Measurements from ENCODE around the gene ASCC2.
"Not testable (repeated sequence)": the region's sequence is repeated elsewhere in the genome, so short reads cannot be mapped to it uniquely, and the experiment has no call there.

ASCC2 gene

DNA sequence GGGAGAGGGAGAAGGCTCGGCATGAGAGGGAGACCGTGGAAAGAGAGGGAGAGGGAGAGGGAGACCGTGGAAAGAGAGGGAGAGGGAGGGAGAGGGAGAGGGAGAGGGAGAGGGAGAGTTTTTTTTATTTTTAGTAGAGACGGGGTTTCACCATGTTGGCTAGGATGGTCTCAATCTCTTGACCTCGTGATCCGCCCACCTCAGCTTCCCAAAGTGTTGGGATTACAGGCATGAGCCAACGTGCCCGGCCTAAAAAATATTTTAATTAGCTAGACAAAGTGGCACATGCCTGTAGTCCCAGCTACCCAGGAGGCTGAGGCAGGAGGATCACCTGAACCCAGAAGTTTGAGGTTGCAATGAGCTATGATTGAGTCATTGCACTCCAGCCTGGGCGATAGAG lies 21.0 kb upstream of the ASCC2 start:
- DNase-seq; intact Hi-C loops (cut with DNase I): not testable (repeated sequence)

DNA sequence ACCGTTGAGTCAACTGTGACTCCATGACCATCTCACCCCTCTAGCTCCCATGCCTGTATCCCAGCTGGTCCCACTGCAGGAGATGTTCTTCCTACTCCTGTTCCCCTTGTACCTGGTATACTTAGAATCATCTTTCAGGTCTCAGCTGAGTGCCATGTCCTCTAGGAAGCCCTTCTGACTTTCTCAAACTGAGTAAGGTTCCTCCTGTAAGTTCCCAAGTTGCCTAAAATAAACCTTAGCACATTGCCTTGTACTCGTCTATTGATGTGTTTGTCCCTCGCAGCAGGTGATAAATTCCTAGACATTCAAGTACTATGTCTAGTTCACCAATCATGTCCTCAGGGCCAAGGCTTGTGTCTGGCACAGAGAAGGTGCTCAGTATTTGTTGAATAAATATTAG lies 18.4 kb upstream of the ASCC2 start:
- intact Hi-C loops (cut with DNase I): no loop called here
- DNase-seq: no peak

DNA sequence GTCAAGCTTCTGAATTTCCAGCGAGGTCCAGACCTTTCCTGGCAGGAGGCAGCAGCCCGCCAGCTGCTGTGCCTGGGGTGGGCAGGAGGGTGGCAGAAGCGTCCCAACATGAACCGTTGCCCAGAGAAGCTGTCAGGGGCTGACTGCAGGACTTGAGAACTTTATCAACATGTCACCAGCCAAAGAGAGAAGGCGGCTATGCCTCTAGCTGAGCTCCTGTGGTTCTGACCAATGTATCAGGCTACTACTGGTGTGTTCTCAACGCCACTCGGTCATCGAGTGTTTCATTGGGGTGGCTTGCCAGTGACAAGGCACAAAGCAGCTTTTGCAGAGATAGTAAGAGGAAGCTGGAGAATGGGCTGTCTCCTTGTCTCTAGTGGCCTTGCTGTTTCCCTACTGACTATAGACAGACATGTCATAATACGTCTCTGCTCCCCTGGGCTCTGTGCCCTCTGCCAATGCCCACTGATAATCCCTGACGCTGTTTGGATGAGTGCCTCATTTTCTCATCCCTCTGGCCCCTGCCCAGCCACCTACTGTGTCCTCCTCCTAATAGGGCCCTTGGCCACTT lies 17.6 kb upstream of the ASCC2 start:
- intact Hi-C loops (cut with DNase I): no loop called here
- DNase-seq: peak in 8 of 42 donors; percentile 3 to 52 (median 33)

DNA sequence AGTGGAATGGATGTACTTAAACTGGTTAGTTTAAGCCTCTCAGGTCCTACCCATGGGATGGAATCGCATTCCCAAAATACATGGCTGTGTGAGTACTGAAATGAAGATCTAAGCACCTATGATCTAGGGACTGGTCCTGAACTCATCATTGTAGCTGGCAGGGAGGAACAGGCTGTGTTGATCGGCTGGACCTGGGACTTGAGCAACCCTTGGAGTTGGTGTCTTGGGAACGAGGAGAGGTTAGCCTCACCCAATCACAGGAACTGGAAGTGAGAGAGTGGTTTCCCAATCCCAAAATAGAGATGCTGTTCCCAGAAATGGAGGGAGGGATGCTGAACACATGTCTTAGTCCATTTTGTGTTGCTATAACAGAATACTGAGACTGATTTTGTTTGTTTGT lies 16.4 kb upstream of the ASCC2 start:
- intact Hi-C loops (cut with DNase I): no loop called here
- no peak for DNase-seq

DNA sequence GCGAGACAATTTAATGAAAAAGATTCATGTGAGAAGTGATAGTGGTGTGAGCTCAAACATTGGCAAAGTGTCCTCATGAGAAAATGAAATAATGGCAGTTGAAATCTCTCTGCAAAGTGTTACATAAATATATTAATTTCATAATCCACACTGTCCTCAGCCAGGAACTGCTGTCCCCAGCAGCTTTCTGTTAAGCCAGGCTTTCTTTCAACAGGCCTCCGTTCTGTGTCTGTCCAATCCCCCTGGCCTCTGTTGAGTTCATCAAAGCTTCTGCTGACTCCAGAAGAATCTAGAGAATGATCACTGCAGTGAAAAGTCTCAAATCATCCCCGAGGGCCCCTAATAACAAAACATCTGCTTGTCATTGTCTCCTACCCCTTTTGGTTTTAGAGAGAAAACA lies 10.0 kb upstream of the ASCC2 start:
- intact Hi-C loops (cut with DNase I): no loop called here

DNA sequence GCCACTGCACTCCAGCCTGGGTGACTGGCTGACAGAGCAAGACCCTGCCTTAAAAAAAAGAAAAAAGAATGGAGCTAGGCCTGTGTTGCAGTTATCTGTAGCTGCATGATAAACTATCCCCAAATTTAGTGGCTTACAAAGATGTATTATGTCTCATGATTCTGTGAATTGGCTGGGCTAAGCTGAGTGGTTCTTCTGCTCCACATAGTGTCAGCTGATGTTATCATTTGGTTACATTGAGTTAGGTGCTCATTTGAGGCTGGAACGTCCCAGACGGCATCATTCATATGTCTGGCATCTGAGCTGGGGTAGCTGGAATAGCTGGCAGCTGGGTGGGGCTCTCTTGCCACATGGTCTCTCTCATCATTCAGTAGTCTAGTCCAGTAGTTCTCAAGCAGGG lies 8.2 kb upstream of the ASCC2 start:
- intact Hi-C loops (cut with DNase I): no loop called here
- DNase-seq: no peak

More for the DNA sequence above, 10.0 kb upstream of the ASCC2 start:
- no peak for DNase-seq

DNA sequence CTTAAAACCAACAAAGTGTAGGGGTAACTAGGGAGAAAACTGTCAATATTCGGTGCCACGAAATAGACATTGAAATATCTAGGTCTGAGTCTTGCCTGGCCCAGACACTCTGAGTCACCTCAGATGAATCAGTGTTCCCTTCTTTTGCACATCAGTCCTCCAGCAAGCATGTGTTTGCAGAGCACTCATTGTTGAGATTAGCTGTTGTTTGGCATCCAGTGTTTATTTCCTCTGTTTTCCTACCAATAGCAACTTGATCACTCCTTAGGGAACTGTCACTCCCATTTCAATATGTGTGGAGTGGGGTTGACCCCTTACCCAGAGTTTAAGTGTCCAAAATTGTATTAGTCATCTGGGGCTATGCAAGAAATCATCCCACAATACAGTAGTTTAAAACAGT lies 4.7 kb upstream of the ASCC2 start:
- DNase-seq: peak in 14 of 42 donors; percentile 5 to 75 (median 20)
- intact Hi-C loops (cut with DNase I): no loop called here

DNA sequence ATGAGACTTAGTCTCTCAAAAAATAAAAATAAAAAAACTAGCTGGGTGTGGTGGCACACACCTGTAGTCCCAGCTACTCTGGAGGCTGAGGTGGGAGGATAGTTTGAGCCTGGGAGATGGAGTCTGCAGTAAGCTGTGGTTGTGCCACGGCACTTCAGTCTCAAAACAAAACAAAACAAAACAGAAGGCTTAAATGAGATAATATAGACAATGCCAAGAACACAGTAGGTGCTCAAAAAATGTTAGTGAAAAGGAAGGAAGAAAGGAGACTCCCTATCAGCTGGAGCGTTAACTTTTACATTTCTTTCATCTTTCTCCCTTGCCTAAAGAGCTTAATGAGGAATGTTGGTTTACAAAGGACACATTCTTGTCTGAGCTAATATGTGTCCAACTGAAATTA lies 4.1 kb upstream of the ASCC2 start:
- DNase-seq: no peak
- intact Hi-C loops (cut with DNase I): no loop called here

DNA sequence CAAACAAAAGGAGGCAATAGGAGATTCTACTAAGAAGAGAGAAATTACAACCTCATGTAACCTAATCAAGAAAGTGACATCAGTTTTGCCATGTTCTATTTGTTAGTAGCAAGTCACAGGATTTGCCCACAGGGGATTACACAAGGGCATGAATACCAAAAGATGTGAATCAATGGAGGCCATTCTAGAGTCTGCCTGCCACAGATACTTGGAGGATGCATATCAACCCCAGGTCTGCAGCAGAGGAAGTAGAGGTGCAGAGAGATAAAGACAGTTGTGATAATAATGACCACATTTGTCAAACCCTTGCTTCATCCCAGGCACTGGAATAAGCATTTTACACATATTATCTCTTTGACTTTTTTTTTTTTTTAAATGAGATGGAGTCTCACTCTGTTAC lies 2.4 kb upstream of the ASCC2 start:
- DNase-seq: no peak
- intact Hi-C loops (cut with DNase I): no loop called here

DNA sequence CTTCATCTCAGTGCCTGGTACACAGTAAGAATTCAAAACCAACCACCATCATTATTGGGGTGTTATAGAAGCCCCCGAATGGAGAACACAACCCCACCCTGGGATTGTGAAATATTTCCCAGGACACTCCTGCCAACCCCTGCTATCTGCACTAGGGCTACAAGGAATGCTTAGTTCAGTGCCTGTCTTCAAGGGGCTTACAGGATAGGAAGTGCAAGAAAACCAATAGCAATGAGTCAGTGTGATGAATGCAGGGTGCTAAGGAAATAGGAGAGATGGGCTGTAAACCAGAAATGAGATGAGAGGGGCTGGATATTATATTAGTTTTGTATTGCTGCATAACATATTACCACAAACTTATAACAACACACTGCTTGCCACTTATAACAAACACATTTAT lies 965 bp upstream of the ASCC2 start:
- no peak for DNase-seq
- intact Hi-C loops (cut with DNase I): no loop called here

DNA sequence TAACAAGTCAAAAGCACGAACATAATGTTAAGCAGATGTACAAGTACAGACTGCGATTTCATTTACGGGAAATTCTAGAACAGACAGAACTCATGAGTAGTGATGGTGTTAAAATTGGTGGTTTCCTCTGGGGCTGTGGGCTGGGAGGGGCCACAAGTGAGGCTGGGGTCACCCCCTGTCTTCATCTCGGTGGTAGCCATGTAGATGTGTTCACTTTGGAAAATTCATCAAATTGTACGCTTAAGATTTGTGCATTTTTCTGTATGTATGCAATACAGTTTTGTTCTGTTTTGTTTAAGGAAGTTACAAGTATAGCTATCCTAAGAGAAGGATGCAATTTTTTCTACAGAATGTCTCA lies 504 bp upstream of the ASCC2 start:
- no peak for DNase-seq
- intact Hi-C loops (cut with DNase I): no loop called here

DNA sequence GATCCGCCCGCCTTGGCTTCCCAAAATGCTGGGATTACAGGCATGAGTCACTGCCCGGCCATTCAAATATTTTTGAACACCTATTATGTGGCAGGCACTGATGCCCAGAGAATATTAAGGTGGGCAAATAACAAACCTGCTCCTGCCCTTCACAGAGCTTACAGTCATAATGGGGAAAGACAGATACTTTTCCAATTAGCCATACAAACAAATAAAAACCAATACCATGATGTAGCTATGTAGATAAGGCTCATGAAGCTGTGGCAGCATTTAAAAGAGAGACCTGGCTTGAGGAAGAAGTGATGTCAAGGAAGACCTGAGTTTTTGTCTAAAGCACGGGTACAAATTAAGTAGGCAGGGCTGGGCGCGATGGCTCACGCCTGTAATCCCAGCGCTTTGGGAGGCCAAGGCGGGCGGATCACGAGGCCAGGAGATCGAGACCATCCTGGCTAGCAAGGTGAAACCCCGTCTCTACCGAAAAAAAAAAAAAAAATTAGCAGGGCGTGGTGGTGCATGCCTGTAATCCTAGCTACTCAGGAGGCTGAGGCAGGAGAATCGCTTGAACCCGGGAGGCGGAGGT lies 1.2 kb downstream of the ASCC2 start:
- DNase-seq; intact Hi-C loops (cut with DNase I): not testable (repeated sequence)

DNA sequence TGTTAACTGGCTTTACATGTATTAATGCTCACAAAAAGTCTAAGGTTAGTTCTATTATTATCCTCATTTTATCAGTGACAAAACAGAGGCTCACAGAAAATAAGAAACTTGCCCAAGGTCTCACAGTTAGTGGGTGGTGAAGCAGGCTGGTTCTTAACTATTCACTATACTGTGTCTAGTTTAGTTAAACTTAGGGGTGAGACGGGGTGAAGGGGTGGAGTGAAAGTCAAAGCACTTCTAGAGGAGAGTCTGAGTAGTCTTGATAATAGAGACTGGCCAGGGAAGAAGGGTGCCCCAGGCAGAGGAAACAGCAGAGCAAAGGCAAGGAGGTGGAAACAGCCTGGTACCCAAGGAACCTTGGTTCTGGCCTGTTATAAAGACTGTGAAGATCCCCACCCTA lies 4.0 kb downstream of the ASCC2 start:
- no peak for DNase-seq
- intact Hi-C loops (cut with DNase I): no loop called here

DNA sequence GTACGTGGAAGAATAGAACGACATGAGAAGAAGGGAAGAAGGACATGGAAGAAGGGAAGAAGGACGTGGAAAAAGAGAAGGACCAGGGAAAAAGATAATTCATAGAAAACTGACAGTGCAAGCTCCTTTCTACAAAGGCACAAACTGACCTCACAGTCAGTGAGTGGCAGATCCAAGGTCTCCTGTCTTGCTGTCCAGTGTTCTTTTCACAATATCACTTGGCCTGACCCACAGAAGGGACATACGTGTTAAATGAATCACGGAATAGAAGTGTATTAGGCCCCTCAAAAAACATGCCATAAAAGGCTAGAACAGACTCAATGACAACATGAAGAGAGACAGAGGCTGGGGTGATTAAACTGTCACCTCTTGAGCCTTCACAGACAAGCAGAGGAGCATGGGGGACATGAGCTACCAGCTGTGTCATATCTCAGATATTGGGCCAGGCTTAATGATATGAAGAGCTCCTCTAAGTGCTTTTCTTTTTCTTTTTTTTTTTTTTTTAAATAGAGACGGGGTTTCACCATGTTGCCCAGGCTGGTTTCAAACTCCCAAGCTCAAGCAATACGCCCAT lies 4.6 kb downstream of the ASCC2 start:
- intact Hi-C loops (cut with DNase I): no loop called here
- DNase-seq: no peak

DNA sequence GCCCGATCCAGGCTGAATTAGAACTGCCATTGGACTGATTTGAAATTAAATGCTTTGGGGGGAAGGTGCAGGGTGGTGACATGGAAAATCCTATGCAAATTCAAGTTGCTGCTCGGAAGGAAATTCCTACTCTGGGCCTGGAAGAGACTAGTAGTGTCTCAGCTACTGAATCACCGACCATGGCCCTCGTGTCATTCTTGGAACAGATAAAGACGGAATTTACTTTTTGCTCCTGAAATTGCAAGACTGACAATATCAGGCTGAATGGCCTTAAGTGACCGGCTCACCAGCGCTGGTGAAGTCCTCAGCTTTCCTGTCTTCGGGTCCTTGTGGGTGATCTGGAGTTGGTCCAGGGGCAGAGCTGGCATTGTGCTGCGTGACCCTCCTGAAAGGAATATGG lies 6.1 kb downstream of the ASCC2 start:
- DNase-seq: no peak
- intact Hi-C loops (cut with DNase I): no loop called here

DNA sequence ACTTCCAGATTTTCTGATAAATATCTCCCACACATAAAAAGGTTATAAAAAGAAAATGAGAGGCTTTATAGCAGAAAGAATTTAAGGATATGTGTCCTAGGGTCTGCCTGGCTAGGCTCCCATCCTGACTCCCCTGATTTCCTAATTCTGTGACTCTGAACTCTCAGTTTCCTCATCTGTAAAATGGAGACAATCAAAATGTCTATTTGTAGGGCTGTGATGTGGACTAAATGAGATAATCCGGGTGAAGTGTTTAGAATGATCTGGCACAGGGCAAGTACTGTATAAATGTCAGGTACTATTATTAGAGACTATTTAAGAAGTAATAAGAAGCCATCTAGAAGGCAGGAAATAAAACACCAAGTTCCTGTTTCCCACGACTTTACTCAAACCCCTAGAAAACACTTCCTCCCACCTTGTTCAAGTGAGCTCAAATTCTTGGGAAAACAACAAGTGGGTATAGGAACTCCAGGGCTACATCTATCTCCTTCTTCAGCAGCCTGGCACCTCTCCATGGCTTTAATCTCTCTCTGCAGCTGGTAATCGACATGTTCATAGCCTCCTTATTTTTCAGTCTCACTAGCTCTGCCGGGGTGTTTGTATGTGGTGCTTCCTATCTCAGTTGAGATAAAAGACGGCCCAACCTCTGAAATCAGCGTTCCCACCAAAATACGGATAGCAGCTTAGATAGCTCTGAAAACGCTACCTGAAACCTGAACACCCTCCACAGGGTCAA lies 6.7 kb downstream of the ASCC2 start:
- intact Hi-C loops (cut with DNase I): no loop called here
- DNase-seq: no peak

DNA sequence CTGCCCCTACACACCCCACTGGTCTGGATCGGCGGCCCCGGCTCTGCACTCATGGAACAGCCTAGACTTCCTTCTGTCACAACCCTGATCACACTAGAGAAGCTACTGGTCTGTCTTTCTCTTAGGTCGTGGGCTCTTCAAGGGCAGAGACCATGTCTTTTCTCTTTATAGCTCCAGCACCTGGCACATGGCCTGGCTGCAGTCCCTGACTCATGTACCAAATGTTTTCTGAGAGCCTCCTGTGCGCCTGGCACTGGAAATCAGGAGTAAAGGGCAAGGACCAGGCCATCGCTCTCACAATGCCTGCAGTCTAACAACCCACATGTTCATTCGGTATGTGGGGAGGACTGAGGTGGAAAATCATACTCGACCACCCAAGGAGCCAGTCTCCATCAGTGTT lies 7.5 kb downstream of the ASCC2 start:
- no peak for DNase-seq
- intact Hi-C loops (cut with DNase I): no loop called here

DNA sequence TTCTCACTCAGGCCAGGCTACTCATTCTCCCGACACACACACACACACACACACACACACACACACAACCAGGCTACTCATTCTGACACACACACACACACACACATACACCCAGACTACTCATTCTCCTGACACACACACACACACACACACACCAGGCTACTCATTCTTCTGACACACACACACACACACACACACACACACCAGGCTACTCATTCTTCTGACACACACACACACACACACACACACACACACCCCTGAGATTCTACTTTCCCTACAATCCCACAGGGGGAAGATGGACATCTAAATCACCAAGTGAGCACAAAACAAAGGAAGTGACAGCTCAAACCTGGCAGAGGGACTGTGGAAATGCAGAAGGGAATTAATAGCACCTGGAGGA lies 10.3 kb downstream of the ASCC2 start:
- not testable (repeated sequence) for DNase-seq
- intact Hi-C loops (cut with DNase I): loop anchor here (10.0 kb wide), 1 partner anchor 177 kb away; no protein-coding TSS in a partner anchor

DNA sequence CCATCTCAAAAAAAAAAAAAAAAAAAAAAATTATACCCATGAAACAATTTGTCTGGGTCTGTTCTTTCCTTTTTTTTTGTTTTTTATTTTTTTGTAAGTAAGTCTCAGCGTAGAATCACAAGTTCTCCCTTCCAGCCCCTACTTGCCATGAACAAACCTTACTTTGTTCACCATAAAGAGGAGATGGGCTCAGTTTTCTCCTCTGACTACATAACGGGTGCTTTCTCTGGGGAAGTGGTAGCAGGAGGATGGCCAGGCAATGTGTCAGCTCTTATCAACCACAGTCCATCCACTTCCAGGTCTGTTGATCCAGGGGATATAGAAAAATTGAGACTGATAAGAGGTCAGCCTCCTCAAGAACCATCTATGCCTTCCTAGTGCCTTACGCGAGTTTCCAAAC lies 11.0 kb downstream of the ASCC2 start:
- intact Hi-C loops (cut with DNase I): loop anchor here (10.0 kb wide), 1 partner anchor 178 kb away; no protein-coding TSS in a partner anchor
- DNase-seq: no peak

DNA sequence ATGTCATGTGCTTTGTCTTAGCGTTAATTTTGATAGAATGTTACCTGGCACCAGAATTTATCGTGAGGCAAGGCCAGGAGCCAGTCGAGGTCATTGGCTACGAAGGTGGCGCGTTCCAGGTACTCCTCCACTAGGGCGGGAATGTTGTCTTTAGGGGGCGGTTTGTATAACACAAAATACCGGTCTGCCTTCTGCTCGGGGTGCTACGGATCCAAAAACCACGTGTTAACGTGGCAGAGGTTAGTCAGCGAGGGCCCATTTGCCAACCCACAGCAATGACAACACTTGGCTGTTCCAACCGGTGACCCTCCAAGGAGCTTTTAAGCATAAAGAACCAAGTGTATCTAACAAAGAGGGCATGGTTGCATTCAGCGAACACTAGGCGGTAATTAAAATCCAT lies 12.5 kb downstream of the ASCC2 start:
- DNase-seq: peak in 4 of 42 donors; percentile 34 to 61 (median 42)
- intact Hi-C loops (cut with DNase I): loop anchor here (10.0 kb wide), 1 partner anchor 179 kb away; no protein-coding TSS in a partner anchor
